Sigmoid colon (tissue), 7 donors: ENCODE measurements around the gene COMMD1. TPM values are rescaled to one million over a fixed set of nuclear protein-coding genes. Genes with fewer than 3 reads are reported as not detected.
"Not testable (repeated sequence)": the region's sequence is repeated elsewhere in the genome, so short reads cannot be mapped to it uniquely, and the experiment has no call there.

ENCODE experiments used
- DNase-seq: peaks from one replicate; pipeline ENCODE4 v3.0.0-alpha.2; 2019
- H3K27ac ChIP-seq, 4 donors: fragments of 200-600 bp; sonication (generic); one replicate each; pipeline ENCODE4 v1.5.1; 2016 to 2019; ENCODE audit warnings: mild to moderate bottlenecking in 1 of 4
- H3K27me3 ChIP-seq, 3 donors: fragments of 200-600 bp; sonication (generic); one replicate each; pipeline ENCODE4 v1.5.1; 2019; ENCODE audit warnings: mild to moderate bottlenecking in 1 of 3
- H3K36me3 ChIP-seq, 4 donors: fragments of 200-600 bp; sonication (generic); one replicate each; pipeline ENCODE4 v1.5.1; 2016 to 2019
- H3K4me1 ChIP-seq, 4 donors: fragments of 200-600 bp; sonication (generic); one replicate each; pipeline ENCODE4 v1.5.1; 2017 to 2019
- H3K4me3 ChIP-seq, 4 donors: fragments of 200-600 bp; sonication (generic); one replicate each; pipeline ENCODE4 v1.5.1; 2017 to 2019; ENCODE audit warnings: mild to moderate bottlenecking in 2 of 4, moderate library complexity in 1 of 4
- H3K9me3 ChIP-seq, 4 donors: fragments of 200-600 bp in 3 of 4; sonication (generic) in 3 of 4; one replicate each; pipeline versions ENCODE4 v1.5.1 to v1.6.1; 2013 to 2019
- EP300 ChIP-seq, 4 donors: sonication (generic); formaldehyde crosslinking; IDR thresholded peaks; one replicate each; pipeline ENCODE4 v1.6.1; 2017; ENCODE audit warnings: antibody characterized with exemption in 4 of 4
- POLR2A ChIP-seq, 2 donors: fragments of 450-650 bp; IDR thresholded peaks; one replicate each; pipeline ENCODE4 v1.6.1; 2016; ENCODE audit warnings: antibody characterized with exemption in 2 of 2, mild to moderate bottlenecking in 2 of 2, moderate library complexity in 2 of 2
- POLR2AphosphoS5 ChIP-seq, 4 donors: sonication (generic); formaldehyde crosslinking; IDR thresholded peaks; one replicate each; pipeline ENCODE4 v1.6.1; 2017; ENCODE audit warnings: antibody characterized with exemption in 4 of 4
- WGBS, 2 donors: extraction: QIAGEN DNeasy Blood & Tissue Kit; methylation state at CpG; one replicate each; pipeline ENCODE4 v1.1.7; 2013; 5-methylcytosine and 5-hydroxymethylcytosine counted together
- intact Hi-C: fragments of 100-400 bp; cut with DNase I; formaldehyde crosslinking; loops from one replicate; pipeline ENCODE4 v1.15.1; 2023
- polyA plus RNA-seq, 3 donors: library from polyadenylated mRNA; stranded (reverse); fragments of 200-250 nt; gene quantifications; one replicate each; pipeline ENCODE4 v1.2.3, GENCODE V29; 2013
- total RNA-seq, 4 donors: library from RNA; depleted of rRNA; stranded (reverse); fragments of >200 nt; gene quantifications; one replicate each; pipeline ENCODE4 v1.1.0, GENCODE V29; 2016
- TF ChIP-seq, protein P1 (sequence below), 4 experiments: fragments of 450-650 bp in 3 of 4; fragments of 200-600 bp in 1 of 4; IDR thresholded peaks; one replicate each; pipeline ENCODE4 v1.5.1; 2016 to 2019; ENCODE audit warnings: antibody characterized with exemption in 4 of 4, mild to moderate bottlenecking in 3 of 4, moderate library complexity in 2 of 4
- donor health status: healthy with polysubstance abuse.
- donor health status: Bipolar disorder and iron deficiency.
- donor health status: healthy.

The COMMD1 gene
- total and polyA plus RNA-seq, 7 donors = 27.2 to 59.2 (median 50.6) TPM

DNA sequence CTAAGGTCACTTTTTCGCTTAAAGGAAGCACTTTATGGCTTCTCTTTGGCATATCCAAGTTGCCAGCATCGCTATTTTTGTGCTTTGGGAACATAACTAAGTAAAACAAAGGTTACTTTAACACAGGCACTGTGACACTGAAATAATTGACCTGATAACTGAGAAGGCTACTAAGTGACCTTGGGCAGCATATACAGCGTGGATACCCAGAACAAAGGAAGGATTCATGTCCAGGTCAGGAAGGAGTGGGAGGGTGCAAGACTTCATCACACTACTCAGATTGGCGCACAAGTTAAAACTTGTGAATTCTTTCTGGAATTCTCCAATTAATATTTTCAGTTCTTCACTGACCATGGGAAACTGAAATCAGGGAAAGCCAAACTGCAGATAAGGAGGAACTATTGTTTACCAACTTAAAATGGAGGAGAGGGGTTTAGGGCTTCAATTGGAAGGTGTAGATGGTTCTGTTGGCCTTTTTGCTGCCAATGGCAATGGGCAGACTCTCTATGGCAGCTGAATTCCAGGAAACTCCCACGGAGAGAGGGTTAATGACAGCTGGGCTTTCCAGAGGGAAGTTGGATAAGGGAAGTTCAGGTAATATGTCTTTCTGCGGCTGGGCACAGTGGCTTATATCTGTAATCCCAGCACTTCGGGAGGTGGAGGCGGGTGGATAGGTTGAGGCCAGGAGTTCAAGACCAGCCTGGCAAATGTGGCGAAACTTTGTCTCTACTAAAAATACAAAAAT lies 45.3 kb downstream of the COMMD1 start:
- TF ChIP-seq POLR2AphosphoS5 (IDR thresholded peaks at IDR 0.05) = no peak
- TF ChIP-seq POLR2A (IDR thresholded peaks at IDR 0.05) = no peak
- TF ChIP-seq, protein P1, sequence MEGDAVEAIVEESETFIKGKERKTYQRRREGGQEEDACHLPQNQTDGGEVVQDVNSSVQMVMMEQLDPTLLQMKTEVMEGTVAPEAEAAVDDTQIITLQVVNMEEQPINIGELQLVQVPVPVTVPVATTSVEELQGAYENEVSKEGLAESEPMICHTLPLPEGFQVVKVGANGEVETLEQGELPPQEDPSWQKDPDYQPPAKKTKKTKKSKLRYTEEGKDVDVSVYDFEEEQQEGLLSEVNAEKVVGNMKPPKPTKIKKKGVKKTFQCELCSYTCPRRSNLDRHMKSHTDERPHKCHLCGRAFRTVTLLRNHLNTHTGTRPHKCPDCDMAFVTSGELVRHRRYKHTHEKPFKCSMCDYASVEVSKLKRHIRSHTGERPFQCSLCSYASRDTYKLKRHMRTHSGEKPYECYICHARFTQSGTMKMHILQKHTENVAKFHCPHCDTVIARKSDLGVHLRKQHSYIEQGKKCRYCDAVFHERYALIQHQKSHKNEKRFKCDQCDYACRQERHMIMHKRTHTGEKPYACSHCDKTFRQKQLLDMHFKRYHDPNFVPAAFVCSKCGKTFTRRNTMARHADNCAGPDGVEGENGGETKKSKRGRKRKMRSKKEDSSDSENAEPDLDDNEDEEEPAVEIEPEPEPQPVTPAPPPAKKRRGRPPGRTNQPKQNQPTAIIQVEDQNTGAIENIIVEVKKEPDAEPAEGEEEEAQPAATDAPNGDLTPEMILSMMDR (IDR thresholded peaks at IDR 0.05) = no peak
- no peak for TF ChIP-seq EP300 (IDR thresholded peaks at IDR 0.05)
- Histone ChIP-seq H3K27me3 (no peaks in the 10 kb centered on the region), H3K9me3 (no peaks in the 10 kb centered on the region), H3K4me1 (peaks cover 0 to 29% (median 16%) of the 10 kb centered on the region in 4 donors), H3K4me3 (no peak overlapping the region), H3K36me3 (no peaks in the 10 kb centered on the region), H3K27ac (peak overlapping the region in 2 of 4 donors; percentile 35 to 41)
- no peak for DNase-seq
- 90 to 94% methylated on average over 9 of the region's 9 CpGs for WGBS, 2 donors
- intact Hi-C loops = no loop called here

DNA sequence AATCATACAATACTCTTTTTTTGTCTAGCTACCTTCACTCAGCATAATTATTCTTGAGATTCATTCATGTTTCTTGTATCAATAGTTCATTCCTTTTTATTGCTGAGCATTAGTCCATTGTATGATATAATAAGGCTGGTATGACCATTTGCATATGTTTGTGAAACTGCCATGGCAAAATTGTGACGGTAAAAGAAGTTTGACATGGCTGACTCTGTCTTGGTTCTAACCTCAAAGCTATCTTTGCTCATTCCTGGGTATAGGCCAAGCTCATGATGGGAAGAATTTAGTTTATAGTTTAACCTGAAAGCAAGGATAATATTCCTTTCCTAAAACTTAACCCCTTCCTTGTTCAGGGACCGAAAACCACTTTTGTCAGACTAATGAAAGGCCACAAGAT lies 46.4 kb downstream of the COMMD1 start:
- Histone ChIP-seq H3K27me3 (no peaks in the 10 kb centered on the region), H3K4me3 (no peak overlapping the region), H3K4me1 (peaks cover 0 to 19% (median 13%) of the 10 kb centered on the region in 4 donors), H3K36me3 (no peaks in the 10 kb centered on the region), H3K27ac (no peak overlapping the region), H3K9me3 (no peaks in the 10 kb centered on the region)
- intact Hi-C loops = no loop called here
- 87 to 91% methylated on average over 2 of the region's 2 CpGs for WGBS, 2 donors
- no peak for DNase-seq
- TF ChIP-seq, protein P1 (IDR thresholded peaks at IDR 0.05) = no peak
- TF ChIP-seq POLR2AphosphoS5 (IDR thresholded peaks at IDR 0.05) = no peak

DNA sequence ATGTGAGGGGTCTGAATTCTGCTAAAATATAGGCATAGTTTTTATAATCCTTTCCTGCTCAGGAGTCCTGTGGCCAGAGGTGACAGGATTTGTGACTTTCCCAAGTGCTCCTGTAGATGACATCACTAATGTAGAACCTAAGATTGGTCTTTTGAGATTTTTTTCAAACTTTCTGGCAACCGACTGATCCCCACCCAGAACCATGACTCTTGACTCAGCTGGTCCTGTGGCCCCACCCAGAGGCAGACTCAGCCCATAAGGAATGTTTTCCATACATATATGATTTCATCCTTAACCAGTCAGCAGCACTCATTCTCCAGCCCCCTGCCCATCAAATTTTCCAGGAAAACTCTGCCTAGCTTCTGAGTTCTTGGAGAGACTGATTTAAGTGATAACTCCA lies 46.8 kb downstream of the COMMD1 start:
- 89 to 96% methylated on average over 1 of the region's 1 CpG for WGBS, 2 donors
- no peak overlapping the region for H3K27ac ChIP-seq
- H3K36me3 ChIP-seq = no peaks in the 10 kb centered on the region
- no peak for DNase-seq
- intact Hi-C loops = no loop called here
- no peaks in the 10 kb centered on the region for H3K27me3 ChIP-seq
- peaks cover 0 to 17% (median 12%) of the 10 kb centered on the region in 4 donors for H3K4me1 ChIP-seq
- no peak overlapping the region for H3K4me3 ChIP-seq
- TF ChIP-seq POLR2AphosphoS5 (IDR thresholded peaks at IDR 0.05) (no peak), EP300 (IDR thresholded peaks at IDR 0.05) (no peak), POLR2A (IDR thresholded peaks at IDR 0.05) (no peak)
- TF ChIP-seq, protein P1 (IDR thresholded peaks at IDR 0.05) = no peak
- no peaks in the 10 kb centered on the region for H3K9me3 ChIP-seq

DNA sequence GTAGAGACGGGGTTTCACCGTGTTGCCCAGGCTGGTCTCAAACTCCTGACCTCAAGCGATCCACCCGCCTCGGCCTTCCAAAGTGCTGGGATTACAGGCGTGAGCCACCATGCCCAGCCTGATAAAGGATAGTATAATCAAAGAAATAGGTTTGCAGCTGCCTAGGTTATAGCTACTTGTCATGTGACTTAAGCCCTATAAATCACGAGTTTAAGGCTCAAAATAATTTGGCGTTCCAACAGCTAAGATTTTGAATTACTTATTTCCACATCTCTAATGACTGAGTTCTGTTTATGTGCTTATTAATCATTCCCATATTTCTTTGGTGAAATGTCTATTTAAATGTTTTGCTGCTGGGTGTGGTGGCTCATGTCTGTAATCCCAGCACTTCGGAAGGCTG lies 49.4 kb downstream of the COMMD1 start:
- DNase-seq, intact Hi-C loops, H3K4me3 ChIP-seq, H3K36me3 ChIP-seq, H3K27me3 ChIP-seq, H3K4me1 ChIP-seq, H3K9me3 ChIP-seq, H3K27ac ChIP-seq: not testable (repeated sequence)
- 80 to 82% methylated on average over 9 of the region's 9 CpGs for WGBS, 2 donors

DNA sequence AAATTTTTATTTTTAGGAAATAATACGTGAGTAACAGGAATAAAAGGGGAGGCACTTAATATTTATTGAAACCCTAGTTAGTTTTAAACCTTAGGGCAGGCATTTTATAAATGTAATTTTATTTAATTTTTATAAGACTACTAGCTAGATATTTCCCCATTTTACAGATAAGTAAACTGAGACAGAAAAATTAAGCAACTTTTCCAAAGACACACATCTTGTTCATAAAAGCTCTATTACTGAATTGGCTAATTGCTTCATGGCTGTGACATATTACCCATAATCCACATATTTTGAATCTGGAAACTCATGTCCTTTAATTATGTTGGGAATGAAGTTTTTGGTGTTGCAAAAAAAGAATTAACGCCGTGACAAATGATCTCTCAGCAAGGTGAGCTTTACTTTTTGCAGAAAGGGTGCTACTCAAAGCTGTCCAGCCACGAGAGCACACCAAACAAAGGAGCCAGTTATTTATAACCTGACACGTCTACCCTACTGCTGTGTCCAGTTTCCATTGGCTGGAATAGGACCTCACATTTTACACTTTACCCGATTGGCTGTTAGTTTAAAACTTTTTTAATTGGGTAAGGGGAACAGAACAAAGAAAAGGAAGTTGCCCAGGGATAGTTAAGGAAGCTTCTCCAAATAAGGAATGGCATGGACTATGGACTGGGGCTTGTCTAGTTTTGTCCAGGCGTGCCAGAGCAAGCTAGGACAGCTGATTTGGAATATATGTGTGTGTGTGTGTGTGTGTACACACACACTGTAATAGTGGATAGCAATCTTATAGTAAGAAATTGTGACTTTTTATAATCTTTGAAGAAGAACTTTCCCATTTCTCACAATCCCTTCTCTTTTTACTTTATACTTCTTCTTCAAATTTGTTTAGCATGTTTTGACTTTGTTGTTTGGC lies 54.2 kb downstream of the COMMD1 start:
- WGBS, 2 donors = 65 to 82% methylated on average over 7 of the region's 7 CpGs
- intact Hi-C loops = no loop called here
- no peaks in the 10 kb centered on the region for H3K27me3 ChIP-seq
- TF ChIP-seq EP300 (IDR thresholded peaks at IDR 0.05) (no peak), POLR2A (IDR thresholded peaks at IDR 0.05) (no peak), POLR2AphosphoS5 (IDR thresholded peaks at IDR 0.05) (no peak)
- TF ChIP-seq, protein P1 (IDR thresholded peaks at IDR 0.05) = no peak
- H3K4me3 ChIP-seq = no peak overlapping the region
- peaks cover 0 to 14% (median 8%) of the 10 kb centered on the region in 4 donors for H3K4me1 ChIP-seq
- H3K36me3 ChIP-seq = no peaks in the 10 kb centered on the region
- no peak overlapping the region for H3K27ac ChIP-seq
- H3K9me3 ChIP-seq = peaks cover 0 to 2% (median 0%) of the 10 kb centered on the region in 4 donors
- DNase-seq = no peak
